OCI-LY3 (cell line): ENCODE results near the gene ZER1.

Source experiments
- CTCF ChIP-seq: fragments of 200-600, 300-600 bp; sonication (generic); IDR thresholded peaks from 2 replicates; pipeline ENCODE4 v1.5.1; 2014; ENCODE audit warnings: antibody characterized with exemption, low read length, low read depth
- EZH2phosphoT487 ChIP-seq: fragments of 200-600 bp; shearing (Covaris generic); IDR thresholded peaks from 2 replicates; pipeline ENCODE4 v1.6.1; 2018; ENCODE audit warnings: antibody characterized with exemption, mixed run types, low read depth

- TF ChIP-seq CTCF (no peak), EZH2phosphoT487 (no peak)
Measured at GRCh38 chr9:128765499-128765898, 6.2 kb downstream of the ZER1 start.
